HuH-7.5 (cell line): Measurements from ENCODE around the gene CASR.

ENCODE experiments used
- DNase-seq: peaks from one replicate; pipeline ENCODE4 v3.0.0; 2011; ENCODE audit warnings: low spot score

The CASR gene

GRCh38 chr3:122306622-122306953, 123.1 kb downstream of the CASR start:
- no peak for DNase-seq

- no peak for DNase-seq
Measured at GRCh38 chr3:122307094-122307687, 123.7 kb downstream of the CASR start.

- no peak for DNase-seq
Measured at GRCh38 chr3:122307976-122308375, 124.5 kb downstream of the CASR start.

- no peak for DNase-seq
Measured at GRCh38 chr3:122310361-122310760, 126.9 kb downstream of the CASR start.

GRCh38 chr3:122312826-122313225, 129.4 kb downstream of the CASR start:
- DNase-seq: no peak

GRCh38 chr3:122313281-122313680, 129.8 kb downstream of the CASR start:
- no peak for DNase-seq

GRCh38 chr3:122314228-122314876, 130.9 kb downstream of the CASR start:
- DNase-seq: no peak

- DNase-seq: no peak
Measured at GRCh38 chr3:122315619-122316018, 132.2 kb downstream of the CASR start.

- no peak for DNase-seq
Measured at GRCh38 chr3:122316368-122316767, 132.9 kb downstream of the CASR start.

GRCh38 chr3:122318620-122319019, 135.2 kb downstream of the CASR start:
- no peak for DNase-seq

GRCh38 chr3:122322095-122323075, 138.9 kb downstream of the CASR start:
- no peak for DNase-seq

GRCh38 chr3:122324871-122325323, 141.4 kb downstream of the CASR start, which contains the start of gene CSTA:
TSS of gene CSTA (plus strand) at chr3:122325248. CDS start at chr3:122325293, 45 bp downstream.
- DNase-seq: no peak

GRCh38 chr3:122325769-122326168, 142.3 kb downstream of the CASR start:
- DNase-seq: no peak

GRCh38 chr3:122331886-122332285, 148.4 kb downstream of the CASR start:
- DNase-seq: no peak

GRCh38 chr3:122332551-122332950, 149.1 kb downstream of the CASR start:
- no peak for DNase-seq
